Epithelial cell of esophagus (primary cell): Measurements from ENCODE around the gene DDAH2.

ENCODE experiments used
- DNase-seq: peaks from one replicate; pipeline ENCODE4 v3.0.0; 2010; ENCODE audit warnings: low read depth
- H3K4me3 ChIP-seq: 2 replicates; pipeline ENCODE4 v1.5.1; 2011; ENCODE audit warnings: mild to moderate bottlenecking, low read length, control low read depth
- CTCF ChIP-seq: IDR thresholded peaks from 2 replicates; pipeline ENCODE4 v1.5.1; 2011; ENCODE audit warnings: low read depth, mild to moderate bottlenecking, low read length, control low read depth, inconsistent platforms; ENCODE audit not compliant: insufficient read depth; ENCODE audit errors: missing control alignments

Gene DDAH2

DNA sequence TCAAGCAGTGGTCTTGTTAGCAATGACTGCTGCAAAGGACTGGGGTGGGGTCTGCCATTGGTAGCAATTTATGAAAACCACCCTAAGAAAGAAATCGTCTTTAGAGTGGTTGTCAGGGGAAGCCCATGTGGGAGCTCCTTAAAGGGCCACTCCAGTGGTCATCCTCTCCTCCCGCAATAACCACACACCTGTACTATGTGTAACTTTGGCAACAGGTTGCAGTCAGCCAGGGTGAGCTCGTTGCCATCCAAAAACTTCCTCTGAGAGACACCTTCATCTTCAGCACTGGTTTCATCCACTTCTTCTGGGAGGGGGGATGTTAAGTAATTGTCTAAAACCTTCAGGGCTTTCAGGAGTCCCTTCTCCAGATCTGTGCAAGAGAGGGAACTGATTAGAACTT, 2.9 kb upstream of the DDAH2 start:
- no peak overlapping the region for H3K4me3 ChIP-seq
- TF ChIP-seq CTCF, result no peak
- DNase-seq, result no peak

GRCh38 chr6:31730631-31731086, 1.6 kb upstream of the DDAH2 start:
- no peak for TF ChIP-seq CTCF
- no peak overlapping the region for H3K4me3 ChIP-seq
- DNase-seq, result no peak

GRCh38 chr6:31729979-31730630, 1.0 kb upstream of the DDAH2 start:
- peak; percentile 69 for DNase-seq
- no peak for TF ChIP-seq CTCF
- H3K4me3 ChIP-seq, result peak overlapping the region; percentile 66

DNA sequence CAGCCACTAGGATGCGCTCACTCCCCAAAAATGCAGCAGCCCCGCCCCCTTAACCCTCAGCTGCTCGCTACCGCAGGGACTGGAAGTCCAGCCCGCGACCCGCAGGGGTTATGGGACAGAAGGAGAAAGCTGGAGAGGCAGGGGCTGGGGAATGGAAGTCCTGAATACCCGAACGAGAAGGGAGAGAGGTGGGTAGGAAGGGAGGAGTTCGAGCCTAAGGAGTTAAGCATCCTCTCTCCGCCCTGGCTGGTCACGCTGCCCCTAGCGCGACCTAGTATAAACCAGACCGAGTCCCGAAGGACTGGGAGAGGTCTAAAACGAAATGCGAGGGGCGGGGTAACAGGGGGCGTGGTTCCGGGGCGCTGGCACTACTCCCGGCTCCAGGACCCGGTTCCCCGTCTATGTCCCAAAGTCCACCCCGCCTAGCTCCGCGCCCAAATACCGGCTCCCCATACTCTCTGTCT, 448 bp upstream of the DDAH2 start:
- peak; percentile 81 for DNase-seq
- no peak for TF ChIP-seq CTCF
- peak overlapping the region; percentile 66 for H3K4me3 ChIP-seq

DNA sequence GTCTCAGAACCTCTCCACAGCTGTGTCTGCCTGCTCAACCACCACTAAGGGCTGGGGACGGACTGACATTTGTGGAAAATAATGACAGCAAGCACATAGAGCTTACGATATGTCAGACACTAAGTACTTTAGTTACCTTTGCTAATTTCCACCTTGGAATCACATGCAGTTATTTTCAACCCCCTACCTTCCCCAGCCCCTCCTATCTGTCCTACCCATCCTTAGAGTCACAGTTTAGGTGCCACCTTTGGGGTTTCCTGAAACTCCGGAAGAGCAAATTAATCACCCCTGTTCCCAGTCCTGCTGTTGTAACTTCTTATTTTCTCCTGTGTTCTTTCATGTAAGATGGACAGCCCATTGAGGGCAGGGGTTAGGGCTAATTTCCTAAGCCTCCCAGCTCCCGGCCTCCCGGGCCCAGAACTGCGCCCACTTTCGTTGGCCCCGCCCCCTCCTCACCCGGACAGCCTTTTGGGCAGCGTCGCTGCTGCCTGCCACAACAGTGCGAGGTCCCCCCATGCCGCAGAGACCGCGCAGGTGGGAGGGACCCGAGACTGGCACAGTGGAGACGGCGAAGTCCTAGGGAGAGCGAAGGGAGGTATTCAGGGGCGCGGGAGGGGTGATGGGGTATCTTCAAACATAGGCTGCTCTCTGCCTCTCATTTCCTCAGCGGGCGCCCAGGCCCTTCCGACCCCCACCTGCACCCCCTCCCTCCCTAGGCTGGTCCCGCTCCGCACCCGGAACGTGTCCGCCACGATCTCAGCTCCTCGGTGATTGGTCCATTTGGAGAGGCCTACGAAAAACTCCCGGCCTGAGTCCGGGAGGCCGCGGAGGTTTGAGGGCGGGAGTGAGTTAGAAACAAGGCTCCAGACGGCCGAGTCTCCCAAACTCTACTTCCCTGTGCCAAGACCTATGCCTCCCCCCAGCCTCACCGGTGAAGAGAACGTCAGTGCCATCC, 1.1 kb downstream of the DDAH2 start:
- no peak for DNase-seq

More for the DNA sequence above, 1.1 kb downstream of the DDAH2 start:
- H3K4me3 ChIP-seq, result no peak overlapping the region
- TF ChIP-seq CTCF, result no peak
